Limb (tissue), 2 donors: ENCODE data around the gene DLGAP1.
A peak's percentile ranks its signal among the peaks of the same experiment; 100 is the strongest.

ENCODE experiments used
- DNase-seq, 2 donors: peaks; one replicate each; pipeline ENCODE4 v3.0.0-alpha.2; 2016; ENCODE audit errors: extremely low spot score in 2 of 2

The DLGAP1 gene

DNA sequence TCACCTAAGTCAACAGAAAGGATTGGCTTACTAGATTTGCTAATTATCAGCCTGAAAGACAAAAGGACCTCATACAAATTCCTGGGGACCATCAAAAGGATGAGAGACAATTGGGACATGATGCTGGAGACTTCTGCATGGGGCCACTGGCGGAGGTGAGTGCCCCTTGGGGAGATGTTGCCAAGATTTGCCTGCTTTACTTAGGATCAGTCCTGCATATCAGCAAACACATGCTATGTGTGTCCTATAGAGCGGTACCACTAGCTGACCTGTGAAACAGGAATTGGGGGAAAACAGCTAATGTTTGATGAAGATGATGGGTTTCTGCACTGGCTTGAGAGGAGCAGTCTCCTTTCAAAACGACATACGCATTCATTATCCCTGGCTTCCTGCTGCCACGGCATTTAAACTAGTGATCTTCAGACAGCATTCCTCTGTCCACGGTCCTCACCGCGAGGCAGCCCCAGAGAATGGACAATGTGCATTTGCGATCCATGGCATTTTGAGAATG lies 901.0 kb downstream of the DLGAP1 start:
- no peak for DNase-seq

DNA sequence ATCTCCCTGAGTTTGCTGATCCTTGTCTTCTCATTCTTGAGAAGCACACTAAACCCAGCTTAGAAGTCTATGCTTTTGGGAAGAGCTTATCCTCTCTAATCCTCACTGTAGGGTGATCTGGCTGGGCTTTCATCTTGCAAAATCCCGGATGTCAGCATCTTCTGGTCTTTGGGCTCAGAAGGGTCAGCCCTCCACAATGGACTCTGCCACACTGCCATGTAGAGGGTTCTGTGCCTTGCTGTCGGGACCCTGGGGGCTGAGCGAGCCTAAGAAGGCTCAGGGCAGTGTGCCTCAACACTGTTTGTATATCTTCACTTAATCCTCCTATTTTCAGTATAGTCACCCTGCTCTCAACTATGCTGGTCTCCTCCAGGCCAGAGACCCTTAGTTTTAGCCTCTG lies 902.8 kb downstream of the DLGAP1 start:
- DNase-seq: no peak

DNA sequence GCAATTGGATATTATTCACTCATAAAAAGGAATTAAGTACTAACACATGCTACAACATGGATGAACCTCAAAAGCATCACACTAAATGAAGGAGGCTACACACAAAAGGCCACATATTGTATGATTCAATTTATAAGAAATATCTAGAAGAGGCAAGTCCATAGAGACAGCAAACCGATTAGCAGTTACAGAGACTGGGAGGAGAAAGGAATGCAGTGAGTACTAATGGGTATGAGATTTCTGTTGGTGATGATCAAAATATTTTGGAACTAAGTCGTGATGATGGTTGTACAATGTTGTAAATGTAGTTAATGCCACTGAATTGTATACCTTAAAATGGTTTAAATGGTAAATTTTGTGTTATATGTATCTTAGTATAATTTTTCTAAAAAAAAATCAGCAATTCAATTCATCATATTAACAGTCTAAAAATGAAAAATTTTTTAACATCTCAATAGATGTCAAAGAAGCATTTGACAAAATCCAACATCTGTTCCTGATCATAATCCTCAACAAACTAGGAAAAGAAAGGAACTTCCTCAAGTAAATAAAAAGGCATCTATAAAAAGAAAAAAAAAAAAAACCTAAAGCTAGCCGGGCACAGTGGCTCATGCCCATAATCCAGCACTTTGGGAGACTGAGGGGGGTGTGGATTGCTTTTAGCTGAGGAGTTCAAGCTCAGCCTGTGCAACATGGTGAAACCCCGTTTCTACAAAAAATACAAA lies 907.1 kb downstream of the DLGAP1 start:
- no peak for DNase-seq

DNA sequence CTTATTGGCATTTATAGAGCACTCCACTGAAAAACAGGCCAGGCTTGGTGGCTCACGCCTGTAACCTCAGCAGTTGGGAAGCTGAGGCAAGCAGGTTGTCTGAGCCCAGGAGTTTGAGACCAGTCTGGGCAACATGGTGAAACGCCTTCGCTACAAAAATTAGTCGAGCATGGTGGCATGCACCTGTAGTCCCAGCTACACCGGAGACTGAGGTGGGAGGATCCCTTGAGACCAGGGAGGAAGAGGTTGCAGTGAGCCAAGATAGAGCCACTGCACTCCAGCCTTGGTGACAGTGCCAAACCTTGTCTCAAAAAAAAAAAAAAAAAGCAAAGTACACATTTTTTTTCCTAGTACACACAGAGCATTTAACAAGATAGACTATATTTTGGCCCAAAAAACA lies 909.0 kb downstream of the DLGAP1 start:
- DNase-seq: no peak

DNA sequence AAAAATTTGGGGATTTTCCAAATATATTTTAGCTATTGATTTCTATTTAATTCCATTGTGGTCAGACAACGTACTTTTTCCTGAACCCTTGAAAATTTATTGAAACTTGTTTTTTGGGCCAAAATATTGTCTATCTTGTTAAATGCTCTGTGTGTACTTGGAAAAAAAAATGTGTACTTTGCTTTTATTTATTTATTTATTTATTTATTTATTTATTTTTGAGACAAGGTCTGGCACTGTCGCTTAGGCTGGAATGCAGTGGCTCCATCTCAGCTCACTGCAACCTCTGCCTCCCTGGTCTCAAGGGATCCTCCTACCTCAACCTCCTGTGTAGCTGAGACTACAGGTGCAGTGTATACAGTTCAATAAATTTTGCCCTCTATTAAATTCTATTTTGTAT lies 910.6 kb downstream of the DLGAP1 start:
- no peak for DNase-seq

DNA sequence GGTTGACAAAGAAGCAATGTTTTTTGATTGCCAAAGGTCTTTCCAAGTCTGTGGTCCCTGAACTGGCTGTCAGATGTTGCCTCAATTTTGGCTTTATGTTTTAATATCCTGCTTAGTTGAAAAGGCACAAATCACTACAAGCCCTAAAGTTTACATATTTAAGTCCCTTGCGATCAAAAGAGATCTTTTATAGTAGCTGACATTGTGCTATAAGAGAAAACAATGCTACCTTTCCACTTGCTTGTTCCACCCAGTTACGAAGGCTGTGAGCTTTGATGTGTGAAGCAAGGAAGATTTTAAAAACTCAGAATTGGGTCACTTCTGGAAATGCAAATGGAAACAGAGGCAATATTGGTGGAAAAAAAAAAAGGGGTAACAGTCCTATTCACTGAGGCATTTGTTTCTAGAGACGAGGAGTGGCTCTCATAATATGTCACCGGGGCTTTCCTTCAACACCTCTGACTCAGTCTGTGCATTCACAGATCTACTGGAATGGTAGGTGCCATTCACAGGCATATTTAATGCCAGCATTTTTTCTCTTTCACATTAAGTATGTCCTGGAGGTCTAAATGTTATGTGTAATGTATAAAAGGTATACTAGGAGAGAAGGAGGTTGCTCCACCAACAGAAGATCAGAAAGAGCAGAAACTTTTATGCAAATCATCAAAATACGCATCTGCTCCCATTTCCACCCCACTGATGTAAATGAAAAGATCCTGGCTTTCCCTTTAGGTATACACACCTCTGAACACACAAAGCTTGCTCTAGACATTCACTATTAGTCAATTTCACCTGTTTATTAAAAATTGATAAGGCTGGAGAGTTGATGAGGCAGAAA lies 913.3 kb downstream of the DLGAP1 start:
- no peak for DNase-seq

DNA sequence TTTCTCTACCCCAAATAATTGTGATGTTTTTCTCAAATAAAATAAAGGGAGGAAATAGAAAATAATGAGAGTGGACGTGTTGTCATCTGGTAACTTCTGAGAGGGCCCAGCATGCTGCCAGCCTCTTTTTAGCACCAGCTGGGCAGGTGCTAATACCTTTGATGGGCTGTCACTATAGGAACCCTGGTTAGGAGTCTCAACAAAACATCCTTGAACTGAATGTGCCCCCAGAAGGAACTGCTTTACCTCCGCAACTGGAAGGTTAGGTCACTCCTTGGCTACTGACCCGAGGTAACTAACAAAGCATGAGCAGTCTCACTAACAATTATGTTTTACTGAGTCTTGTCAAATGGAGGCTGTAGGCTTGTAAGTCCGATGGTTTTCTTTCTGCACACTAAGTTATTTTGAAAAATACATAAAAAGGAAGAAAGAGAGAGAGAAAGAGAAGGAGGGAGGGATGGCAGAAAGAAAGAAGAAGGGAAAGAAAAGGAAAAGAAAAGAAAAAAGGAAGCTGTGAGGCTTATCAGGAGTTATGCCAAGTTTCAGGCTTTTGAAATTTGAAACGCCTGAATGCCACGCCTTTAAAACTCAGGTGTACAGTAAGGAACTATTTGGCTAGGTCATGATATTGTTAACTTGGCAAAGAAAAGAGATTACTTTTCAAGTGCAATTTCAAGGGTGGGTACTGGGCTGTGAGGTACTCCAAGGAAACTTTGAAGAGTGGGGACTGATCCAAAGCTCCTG lies 914.1 kb downstream of the DLGAP1 start:
- no peak for DNase-seq

DNA sequence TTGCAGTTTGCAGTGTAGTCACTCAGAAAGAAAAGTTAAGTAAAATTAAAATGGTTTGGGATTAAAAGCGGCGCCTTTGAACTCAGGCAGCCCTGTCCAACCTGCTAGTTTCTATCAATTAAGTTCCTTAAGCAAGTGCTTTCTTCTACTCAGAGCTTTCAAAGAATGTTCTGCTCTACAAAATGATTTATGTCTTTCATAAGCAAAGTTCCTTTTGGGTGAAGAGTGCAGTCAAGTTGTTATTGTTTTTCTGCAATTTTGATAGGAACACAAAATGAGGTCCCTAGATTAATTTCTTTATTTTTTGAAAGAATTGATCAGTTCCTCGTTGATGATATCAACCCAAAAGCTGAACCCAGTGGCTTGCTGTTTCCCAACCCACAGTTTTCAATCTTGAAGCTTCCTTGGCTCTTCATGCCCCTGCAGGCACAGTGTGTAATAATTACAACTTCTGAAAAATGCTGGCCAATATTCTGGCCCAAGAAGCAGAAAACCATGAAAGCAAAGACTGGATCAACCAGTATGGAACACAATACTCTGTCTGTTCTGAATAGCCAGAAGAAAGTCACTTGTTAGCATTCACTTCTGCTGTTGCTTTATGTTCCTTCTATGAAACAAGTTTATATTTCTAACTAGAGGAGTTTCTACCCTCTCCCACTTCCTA lies 916.0 kb downstream of the DLGAP1 start:
- no peak for DNase-seq

DNA sequence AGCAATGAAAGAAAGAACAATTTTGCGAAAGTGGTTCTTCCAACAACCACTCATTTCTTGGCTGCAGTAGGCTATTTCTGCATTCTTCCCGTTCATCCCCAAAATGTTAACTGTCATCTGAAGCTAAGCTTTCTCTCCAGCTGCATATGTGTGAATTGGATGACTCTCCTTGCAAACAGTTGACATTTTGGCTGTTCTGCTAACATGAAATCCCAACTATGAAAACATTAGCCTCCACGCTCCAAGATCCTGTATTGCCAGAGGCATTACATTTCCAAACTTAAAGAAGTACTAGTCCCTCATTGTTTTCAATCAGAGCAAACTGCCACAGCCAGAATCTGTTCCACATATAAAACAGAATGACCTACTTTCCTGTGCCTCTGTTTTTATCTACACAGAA lies 916.7 kb downstream of the DLGAP1 start:
- peak in 1 of 2 donors; percentile 61 for DNase-seq

DNA sequence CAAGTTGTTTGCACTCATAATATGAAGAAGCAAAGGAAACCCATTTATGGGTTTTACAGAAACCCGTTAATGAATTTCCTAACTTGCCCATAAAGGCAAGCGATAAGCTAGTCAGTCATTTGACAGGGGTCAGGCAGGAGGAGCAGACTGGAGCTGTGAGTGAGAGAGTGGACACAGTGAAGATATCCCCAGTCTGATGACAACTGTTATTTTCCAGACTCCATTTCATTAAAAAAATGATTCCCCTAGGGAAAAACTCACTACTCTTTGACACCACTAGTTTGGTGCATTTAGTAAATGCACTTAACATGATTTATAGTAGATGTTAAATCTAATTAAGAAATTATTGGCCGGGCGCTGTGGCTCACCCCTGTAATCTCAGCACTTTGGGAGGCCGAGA lies 924.3 kb downstream of the DLGAP1 start:
- DNase-seq: no peak

DNA sequence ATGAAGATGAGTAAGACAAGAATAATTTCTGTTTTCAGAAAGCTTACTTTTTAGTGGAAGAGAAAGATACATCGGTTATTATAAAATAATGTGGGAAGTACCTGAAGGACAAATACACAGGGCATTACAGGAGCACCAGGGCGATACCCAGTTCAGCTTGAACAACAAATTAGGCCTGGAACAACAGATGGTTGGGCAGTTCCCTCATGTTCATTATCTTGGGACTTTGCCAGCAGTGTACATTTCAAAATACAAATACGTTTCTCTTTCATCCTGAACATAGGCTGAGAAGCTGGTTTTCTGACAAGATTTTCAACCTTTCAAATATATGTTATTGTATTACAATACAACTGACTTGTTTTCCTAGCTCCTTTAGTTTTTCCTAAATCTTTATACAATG lies 925.5 kb downstream of the DLGAP1 start:
- DNase-seq: peak in 1 of 2 donors; percentile 48

DNA sequence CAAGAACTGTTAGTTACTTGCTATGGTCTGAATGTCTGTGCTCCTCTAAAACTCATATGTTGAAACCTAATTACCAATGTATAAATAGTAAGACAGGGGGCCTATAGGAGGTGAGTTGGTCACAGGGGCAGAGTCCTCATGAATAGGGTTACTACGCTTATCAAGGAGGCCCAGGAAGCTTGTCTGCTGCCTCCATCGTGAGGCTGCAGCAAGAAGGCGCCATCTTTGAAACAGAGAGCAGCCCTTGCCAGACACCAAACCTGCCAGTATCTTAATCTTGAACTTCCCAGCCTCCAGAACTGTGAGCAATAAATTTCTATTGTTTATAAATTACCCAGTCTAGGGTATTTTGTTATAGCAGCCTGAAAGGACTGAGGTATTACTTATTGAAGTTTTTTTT lies 926.0 kb downstream of the DLGAP1 start:
- no peak for DNase-seq

DNA sequence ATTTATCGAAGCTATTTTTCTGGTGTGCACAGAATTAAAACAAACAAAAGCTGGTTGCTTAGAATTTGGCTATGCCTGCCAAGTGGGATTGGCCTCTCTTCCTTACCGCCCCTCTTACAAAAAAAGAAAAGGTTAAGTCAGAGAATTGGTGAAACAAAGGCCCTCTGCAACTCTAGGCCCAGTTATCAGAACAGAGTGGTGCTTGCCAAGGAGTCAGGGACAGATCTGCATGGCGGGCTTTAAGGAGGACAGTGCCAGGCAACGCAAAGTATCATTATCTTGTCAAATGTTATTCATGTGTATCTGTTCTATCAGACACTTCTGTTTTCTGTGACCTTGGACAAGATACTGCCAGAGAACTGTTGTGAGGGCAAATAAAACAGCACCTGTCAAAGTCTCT lies 926.9 kb downstream of the DLGAP1 start:
- no peak for DNase-seq

DNA sequence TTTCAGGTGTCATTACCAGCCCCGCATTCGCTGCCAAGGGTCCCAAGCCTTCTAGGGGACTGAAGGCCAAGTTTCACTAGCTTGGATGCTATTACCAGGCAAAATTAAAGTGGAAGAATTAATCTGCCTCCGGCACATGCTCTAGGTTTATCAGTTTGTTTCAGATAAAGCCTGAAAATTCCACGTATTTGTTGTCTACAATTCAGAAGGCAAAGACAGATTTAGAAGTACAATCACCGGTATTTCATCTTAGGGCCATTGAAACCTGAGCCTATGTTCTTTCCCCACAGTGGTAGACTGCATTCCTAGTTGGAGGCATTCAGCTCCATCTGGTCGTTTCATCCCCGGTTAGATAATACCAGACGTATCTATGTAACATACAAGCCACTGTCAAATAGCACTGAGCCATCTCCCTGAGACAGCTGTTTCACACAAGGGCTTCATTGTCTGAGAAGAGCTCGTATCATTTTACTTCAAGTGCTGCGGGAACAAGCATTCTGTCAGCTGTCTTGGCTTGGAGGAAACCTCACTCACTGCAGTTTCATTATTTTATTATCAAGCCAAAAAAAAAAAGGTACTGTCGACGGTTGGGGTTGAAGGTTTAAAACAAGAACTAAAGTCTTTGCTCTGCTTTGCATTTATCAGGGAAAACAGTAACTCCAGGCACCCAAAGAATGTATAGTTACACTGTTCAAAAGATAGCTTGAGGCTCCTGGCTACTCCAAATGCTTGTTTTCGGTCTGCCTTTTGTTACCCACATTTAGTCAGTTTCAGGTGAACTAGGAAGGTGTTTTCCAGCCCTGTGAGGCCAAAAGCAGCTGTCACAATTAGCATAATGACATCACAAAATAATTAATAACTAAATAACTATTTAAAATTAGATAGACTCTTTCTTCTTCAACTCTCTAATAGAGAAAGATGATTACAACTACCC lies 928.4 kb downstream of the DLGAP1 start:
- peak; percentile 49 to 86 for DNase-seq

DNA sequence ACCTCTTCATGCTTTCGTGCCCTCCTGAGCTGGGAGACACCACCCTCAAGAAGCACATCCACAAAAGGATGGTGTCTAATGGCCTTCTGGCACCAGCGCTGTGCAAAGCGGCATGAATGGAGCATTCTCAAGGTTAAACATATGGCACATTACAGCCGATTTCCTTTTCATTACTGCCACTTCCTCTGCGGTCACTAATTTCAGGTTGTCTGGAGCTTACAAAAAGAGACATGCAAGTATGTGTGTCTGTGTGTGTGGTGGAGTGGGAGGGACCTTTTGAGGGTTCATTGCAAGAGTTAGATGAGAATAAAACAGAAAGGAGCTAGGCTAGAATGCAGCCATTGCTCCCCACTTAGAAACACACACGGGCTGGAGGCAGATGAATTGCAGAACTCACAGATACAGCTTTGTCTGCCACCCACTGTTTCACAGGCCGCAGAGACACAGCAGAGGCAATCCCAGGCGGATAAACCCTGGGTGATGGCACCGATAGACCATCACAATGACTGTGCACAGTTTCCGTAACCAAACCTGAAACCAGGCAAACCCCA lies 929.2 kb downstream of the DLGAP1 start:
- peak in 1 of 2 donors; percentile 38 for DNase-seq

DNA sequence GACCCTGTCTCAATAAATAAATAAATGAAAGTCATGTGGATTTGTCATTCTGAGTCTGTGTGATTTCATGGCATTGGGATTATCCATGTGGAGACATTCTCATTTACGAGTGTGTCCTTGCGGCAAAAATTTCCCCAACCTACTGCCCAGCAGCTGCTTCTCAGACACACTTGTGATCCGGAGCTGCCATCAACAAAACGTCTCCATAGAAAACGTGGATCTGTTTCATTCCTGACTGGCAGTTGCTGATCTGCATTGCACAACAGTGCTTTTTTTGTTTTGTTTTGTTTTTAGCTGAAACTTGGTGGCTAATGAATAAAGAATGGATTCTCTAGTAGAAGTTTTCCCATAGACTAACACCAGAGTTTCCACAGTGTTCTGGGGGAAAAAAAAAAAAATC lies 930.4 kb downstream of the DLGAP1 start:
- no peak for DNase-seq

DNA sequence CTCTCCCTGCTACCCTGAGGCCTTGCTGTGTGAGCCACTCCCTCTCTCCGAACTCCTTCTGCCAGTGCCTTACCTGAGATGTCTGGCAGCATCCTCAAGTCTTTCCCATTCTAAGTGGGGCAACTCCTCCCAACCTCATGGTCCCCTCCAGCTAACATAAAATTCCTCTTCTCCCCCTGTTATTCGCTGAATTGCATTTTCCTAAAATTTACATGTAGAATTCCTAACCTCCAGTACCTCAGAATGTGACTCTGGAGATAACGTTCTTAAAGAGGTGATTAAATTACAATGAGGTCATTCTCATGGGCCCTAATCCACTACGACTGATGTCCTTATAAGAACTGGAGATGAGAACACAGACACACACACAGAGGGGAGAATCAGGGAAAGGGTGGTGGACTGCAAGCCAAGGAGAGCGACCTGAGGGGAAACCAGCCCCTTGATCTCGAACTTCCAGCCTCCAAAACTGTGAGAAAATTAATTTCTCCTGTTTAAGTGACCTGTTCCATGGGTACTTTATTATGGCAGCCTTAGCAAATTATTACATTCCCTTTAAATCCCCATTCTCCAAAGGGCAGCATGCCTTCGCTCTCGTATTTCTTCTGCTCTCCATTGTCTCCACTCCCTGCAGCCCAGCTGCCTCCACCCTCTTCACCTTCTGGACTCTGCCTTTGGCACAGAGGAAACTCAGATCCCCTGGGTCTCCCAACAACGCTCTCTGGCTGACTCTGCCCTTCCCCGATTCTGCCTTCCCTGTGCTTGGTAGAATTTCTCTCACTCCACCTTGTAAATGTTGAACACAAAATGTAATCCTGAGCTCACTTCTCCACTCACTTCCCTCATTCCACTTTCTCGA lies 934.6 kb downstream of the DLGAP1 start:
- DNase-seq: no peak

DNA sequence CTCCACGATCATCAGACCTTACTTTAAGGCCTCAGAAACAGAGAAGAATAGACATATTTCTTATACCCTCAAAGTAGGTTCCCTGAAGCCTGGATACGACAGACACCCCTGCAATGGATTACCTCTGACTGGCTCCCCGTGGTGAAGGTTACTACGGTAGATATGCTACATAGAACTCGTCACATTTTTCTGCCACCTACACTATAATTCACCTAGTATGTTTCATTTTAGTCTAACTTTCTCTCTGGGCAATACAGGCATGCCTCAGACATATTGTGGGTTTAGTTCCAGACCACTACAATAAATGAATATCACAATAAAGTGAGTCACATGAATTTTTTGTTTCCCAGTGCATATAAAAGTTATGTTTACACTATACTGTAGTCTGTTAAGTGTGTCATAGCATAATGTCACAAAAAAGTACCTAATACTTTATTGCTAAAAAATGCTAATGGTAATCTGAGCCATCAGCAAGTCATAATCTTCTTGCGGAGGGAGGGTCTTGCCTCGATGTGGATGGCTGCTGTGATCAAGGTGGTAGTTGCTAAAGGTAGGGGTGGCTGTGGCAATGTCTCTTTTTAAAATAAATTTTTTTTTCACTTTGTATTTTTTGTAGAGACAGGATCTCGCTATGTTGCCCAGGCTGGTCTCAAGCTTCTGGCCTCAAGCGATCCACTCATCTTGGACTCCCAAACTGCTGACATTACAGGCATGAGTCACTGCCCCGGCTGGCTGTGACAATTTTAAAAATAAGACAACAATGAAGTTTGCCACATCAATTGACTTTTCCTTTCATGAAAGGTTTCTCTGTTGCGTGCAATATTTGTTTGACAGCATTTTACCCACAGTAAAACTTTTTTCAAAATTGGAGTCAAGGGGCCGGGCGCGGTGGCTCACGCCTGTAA lies 940.5 kb downstream of the DLGAP1 start:
- no peak for DNase-seq
